HG03521 (cell line): Measurements from ENCODE around the gene ATP23.

Source experiments
- ATAC-seq: cut with Tn5 transposase; IDR thresholded peaks from one replicate; pipeline ENCODE4 v1.9.1; 2021; ENCODE audit warnings: mild to moderate bottlenecking, moderate library complexity; ENCODE audit not compliant: unreplicated experiment

ATP23 gene

DNA sequence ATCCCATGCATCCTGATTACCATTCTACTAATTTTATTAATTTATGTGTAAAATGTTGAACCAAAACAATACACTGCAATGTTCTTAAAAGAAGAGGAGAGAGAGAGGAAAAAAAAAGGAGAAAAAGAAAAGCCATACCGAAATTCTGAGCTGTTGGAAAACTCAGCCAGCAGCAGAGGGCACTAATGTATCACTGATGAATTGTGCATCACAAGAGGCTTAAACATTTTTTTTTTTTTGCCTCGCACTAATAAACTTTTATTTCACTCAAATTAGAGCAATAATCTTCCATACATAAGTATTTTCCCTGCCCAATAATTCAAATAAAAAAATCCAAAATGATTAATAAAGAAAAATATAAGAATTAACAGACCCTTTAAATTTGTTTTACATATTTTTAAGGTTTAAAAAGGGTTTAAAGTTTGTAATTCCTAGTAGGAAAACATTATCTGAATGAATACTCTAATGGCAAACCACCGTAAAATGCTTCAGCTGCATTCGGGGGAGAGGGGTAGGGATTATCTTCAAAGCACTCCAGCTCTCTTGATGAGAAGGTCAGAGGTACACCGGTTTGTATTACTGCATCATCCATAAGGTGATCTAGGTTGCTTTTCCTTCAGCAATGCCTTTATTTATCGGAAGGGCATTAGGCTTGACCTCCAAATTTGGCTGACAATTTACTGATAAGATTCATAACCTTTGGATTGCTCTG lies 41.9 kb downstream of the ATP23 start:
- no peak for ATAC-seq

DNA sequence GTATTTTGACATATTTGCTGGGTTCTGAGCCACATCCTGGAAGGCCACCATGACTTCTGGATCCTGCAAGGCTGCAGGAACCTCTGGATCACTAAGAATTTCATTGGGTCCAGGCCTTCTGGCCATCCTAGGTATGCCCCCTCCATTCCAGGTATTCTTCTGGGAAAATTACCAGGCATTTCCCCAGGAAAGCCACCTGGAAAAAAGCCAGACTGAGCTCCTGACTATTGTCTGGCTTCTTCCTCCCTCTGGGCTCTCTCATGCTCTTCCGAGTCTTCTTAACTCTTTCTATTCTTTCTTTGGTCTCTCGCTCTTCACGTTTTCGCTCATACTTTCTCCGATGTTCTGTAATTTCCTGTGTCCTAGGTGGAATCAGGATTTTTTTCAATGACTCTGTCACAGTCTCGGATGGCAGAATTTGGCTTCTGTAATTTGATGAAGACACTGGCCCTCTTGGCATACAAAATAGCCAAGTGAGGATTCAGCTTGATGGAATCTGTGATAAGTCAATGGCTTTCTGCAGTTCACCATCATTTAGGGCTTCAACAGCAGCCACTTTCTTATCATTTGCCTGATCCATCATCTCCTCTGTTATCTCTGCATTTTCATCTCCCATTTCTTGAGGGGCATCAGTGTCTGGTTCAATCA lies 42.6 kb downstream of the ATP23 start:
- ATAC-seq: no peak

DNA sequence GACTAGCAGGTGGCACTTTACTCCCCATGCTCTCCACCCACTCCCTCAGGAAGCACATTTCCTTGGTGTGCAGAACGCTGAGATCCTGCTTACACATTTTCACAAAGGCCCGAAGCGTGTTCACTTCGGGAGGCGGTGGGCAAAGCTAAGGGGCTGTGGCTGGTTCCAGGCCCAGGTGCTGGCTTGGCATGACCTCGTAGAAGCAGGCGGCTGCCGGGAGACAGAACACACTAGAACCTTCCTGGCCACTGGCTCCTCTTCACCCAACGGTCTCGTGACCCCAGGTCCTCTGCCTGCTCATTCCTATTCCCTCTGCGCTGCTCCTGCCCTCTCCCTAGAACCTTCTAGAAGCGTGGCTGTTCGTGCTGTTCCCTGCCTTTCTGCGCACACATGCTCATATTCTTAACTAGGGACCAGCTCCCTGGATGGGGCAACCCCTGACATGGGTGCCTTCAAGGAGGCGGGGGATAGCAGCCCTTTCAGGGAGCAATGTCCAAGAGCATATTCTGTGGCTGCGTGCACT lies 43.3 kb downstream of the ATP23 start:
- no peak for ATAC-seq

DNA sequence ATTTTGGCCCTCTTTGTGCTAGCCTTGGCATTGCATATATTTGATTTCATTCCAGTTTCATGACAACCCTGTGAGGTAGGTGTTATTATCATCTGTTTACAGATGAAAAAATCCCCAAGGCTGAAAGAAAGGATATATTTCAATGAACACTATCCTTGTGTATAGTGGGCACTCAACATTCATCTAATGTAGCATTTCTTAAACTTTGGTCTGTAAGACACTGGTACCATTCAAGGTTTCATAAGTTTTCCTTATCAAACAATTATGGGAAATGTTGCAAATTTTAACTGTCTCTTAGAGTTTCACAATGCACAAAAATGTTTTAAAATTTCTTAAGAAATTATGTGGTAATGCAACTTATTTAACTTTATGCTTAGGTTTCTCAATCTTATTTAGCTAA lies 44.3 kb downstream of the ATP23 start:
- no peak for ATAC-seq

DNA sequence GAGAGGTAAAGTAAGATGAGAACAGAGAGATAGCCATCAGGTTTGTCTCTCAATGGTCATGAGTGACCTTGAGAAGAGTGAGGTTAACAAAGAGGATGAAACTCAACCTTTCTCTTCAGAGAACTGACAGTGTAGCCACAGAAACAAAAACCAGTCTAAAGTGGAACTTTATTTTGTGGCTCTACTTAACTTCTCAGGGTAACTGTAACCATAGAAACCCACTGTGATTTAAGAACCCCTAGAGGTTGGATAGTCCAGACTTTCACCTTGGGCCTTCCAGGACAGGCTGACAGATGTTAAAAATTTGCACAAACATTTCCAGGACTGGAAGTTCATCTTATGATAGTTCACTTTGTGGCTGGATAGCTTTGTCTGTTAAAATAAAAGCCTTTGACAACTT lies 48.5 kb downstream of the ATP23 start:
- no peak for ATAC-seq

DNA sequence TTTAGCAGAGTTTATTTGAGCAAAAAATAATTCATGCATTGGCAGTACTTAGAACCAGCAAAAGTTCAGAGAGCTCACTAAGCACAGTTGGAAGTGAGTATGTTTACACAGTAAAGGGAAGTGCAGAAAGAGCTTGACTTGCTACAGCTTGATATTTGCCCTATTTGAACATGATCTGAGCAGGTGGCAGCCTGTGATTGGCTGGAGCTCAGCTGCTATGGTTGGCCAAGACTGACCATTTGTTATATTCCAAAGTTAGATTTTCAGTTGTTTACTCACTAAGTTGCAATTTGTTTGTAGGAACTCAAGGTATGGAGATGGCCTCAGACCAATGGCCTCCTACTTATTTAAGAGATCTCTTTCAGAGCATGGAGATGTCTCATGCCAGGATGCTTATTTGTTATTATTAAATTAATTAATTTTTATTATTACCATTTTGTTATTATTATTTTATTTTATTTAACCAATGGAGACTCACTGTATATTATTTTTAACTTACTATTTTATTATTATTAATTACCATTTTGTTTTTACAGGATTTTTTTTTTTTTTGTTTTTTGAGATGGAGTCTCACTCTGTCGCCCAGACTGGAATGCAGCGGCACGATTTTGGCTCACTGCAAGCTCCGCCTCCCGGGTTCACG lies 49.0 kb downstream of the ATP23 start:
- ATAC-seq: no peak

DNA sequence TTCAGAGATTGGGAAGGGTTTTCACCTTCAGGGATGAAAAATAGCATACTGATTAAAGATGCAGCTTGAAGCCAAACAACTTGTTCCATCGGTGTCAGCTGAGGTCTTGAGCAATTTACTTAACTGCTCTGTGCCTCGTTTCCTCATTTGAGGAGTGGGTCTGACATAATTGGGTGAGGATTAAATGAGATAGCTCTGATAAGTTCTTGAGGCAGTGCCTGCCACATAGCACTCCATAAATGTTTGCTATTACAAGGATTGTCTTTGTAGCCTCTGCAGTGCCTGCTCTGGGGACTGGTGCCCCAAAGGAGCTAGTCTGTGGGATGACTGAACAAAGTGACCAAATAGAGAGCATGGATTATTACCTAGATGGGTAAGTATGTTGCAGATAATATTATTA lies 50.6 kb downstream of the ATP23 start:
- no peak for ATAC-seq

DNA sequence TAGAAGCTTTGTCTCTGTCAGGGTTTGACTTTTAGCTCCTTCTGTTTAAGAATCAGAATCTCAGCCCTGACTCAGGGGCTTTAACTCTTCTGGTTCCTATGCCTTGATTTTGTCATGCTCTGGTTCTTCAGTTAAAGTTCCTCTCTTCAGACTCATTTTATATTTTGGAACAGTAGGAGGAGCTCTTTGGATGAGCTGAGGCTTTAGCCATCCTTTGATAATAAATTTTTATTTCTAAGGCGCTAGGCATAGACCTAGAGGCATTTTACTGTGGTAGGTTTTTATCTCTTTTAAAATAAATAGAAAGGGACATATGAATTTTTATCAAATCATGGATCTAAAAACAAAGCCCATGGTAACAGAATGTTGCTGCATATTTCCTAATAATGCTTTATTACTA lies 51.7 kb downstream of the ATP23 start:
- no peak for ATAC-seq

DNA sequence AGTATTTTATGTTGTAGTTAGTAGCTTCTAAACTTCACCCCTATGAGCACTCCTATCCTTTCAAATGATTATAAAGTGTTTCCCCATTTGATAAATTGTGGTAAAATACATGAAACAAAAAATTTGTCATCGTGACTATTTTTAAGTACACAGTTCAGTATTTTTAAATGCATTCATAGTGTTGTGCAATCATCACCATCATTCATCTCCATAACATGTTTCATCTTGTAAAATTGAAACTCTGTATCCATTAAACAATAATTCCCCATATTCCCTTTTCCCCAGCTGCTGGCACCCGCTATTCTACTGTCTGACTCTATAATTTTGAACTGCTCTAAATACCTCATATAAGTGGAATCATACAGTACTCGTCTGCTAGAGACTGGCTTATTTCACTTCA lies 52.5 kb downstream of the ATP23 start:
- no peak for ATAC-seq

DNA sequence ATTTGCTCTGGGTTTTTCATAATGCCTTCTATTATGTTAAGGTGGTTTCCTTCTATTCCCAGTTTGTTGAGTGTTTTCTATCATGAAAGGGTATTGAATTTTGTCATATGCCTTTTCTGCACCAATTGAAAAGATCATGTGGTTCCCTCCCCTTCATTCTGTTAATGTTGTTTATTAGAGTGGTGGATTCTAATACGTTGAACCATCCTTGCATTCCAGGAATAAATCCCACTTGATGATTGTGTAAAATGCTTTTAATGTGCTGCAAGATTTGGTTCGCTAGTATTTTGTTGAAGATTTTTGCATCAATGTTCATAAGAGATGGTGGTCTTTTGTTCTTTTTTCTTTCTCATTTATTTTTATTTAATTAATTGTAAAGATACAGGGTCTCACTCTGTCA lies 55.2 kb downstream of the ATP23 start:
- no peak for ATAC-seq

DNA sequence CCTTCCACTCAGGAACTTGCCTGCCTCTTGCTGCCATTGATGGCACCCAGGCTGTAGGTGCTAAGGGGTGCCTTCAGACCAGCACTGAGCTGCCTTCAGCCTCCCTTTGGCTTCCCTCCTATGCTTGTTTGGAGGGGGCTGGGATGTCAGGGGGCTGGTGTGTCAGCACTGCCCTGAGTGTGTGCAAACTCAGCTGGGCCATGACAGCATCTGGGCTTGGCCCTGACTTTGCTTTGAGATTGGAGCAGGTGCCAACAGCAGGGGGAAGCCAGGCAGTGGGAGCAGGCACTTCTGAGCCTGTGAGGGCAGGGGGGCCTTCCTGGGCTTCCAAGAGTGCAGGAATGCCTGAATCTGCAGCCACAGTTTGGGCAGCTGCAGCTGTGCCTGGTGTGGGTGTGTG lies 56.9 kb downstream of the ATP23 start:
- no peak for ATAC-seq

DNA sequence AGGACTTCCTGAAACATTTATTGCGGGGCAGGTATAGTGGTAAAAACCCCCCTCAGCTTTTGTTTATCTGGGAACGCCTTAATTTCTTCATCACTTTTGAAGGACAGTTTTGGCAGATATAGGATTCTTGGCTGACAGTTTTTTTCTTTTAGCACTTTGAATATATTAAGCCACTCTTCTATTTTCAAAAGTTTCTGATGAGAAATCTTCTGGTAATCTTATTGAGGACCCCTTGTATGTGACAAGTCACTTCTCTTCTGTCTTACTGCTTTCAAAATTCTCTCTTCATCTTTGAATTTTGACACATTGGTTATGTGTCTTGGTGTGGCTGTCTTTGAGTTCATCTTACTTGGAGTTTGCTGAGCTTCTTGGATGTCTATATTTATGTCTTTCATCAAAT lies 59.1 kb downstream of the ATP23 start:
- no peak for ATAC-seq

DNA sequence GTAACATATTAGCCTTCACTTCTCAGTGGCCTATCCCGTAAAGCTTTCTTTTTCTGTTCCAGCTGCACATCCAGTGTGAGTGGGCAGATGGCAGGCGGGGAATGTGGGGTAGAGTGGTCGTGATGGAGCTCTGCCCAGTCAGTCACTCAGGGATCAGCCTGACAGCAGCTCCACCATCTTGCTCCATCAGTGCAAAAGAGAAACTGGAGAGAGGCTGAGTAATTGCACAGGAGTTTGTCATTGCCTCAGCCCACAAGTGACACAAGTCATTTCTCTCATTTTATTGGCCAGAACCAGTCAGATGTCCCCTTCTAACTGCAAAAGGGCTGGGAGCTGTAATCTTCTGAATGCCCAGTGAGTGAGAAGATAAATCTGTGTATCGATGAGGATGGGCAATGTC lies 66.5 kb downstream of the ATP23 start:
- ATAC-seq: no peak

DNA sequence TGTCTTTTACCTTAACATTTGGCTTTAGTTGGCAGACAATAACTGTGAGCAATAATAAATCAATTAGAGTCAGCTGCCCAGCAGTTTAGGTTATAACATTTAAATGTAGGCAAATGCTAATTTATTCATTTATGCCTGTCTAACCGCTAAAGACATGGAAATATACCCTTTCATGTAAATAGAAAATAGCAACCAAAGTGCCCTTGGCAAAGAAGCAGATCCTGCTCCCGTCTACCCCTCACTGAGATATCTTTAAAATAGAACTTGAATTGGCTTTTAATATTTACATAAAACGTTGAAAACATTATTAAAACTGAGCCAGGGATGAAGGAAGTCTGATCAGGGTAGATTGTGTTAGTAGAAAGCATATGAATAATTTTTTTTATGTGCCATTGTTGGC lies 67.3 kb downstream of the ATP23 start:
- ATAC-seq: no peak
